Measurements from ENCODE around the gene CMIP. TPM values are rescaled to one million over a fixed set of nuclear protein-coding genes. Genes with fewer than 3 reads are reported as not detected.

The CMIP gene
- total RNA-seq, 1 donor from 2014 or later = 46.6 TPM

DNA sequence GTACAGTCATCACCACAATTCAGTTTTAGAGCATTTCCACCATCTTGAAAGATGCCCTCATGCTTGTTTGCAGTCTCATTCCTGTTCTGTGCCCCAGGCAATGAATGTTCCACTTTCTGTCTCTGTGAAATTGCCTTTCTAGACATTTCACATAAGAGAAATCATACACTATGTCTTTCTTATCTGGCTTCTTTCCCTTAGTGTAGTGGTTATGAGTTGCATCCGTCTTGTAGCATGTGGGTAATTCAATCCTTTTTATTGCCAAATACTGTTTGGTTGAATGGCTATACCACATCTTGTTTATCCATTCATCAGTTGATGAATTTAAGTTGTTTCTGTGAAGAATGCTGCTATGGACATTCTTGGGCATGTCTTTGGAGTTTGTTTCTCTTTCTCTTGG, 202.0 kb downstream of the CMIP start:
- Mint-ChIP-seq H3K27me3 (no peaks in the 10 kb centered on the region), H3K4me1 (ENCODE audit: unreplicated experiment) (peaks cover 59% of the 10 kb centered on the region), H3K4me3 (no peak overlapping the region), H3K36me3 (peaks cover 4% of the 10 kb centered on the region), H3K9me3 (no peaks in the 10 kb centered on the region), H3K27ac (peak overlapping the region; percentile 42)
- no peak for TF ChIP-seq CTCF (conservative IDR thresholded peaks at IDR 0.05)
- DNase-seq (ENCODE audit: extremely low spot score, unreplicated experiment) = no peak

DNA sequence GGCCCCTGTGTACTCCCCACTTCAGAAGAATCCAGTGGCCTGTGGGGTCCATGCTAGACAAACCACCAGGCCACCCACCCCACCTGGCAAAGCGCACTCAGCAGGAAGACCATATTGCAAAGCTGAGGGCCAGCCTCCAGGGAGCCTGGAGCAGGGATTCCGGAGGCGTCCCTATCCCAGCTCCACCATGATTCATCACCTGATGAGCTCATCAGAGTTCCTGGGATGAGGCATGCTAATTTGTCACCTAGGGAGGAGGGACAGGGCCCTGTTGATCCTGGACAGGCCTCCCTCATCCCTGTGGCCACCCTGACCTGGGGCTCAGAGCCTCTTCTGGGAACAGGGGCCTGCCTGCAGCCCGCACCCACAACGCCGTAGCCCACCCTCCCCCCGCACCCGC, 202.9 kb downstream of the CMIP start:
- TF ChIP-seq CTCF (conservative IDR thresholded peaks at IDR 0.05) = no peak
- H3K4me3 Mint-ChIP-seq = no peak overlapping the region

DNA sequence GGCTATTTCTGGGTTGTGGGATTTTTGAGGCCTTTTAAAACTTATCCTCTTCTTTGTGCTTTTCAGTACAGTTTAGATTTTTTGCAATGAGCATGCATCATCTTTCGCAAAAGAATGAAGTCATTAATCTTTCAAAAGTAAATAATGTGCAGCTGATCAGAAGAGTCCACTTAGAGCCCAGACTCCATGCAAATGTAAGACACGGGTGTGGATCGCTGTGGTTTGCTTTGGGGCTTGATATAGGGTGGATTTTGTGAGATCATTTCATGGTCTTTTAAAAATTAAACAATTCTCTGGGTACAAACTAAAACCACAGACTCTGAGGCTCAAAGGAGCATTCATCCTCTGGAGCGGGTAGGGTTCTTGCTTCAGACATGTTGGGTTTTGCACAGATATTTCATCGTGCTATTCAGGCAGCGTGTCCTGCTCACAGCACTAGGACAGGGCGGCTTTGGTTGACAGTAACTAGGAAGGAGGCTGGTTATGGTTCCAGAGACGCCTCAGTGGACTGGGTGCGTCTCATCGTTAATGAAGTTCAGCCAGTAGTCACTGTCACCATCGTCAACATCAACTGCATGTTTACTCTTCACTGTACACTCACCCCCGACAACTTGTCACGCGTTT, 205.1 kb downstream of the CMIP start:
- TF ChIP-seq CTCF (conservative IDR thresholded peaks at IDR 0.05) = no peak
- Mint-ChIP-seq H3K27ac (peak overlapping the region; percentile 53), H3K27me3 (no peaks in the 10 kb centered on the region), H3K4me1 (ENCODE audit: unreplicated experiment) (peaks cover 57% of the 10 kb centered on the region), H3K36me3 (peaks cover 2% of the 10 kb centered on the region), H3K9me3 (no peaks in the 10 kb centered on the region), H3K4me3 (peak overlapping the region; percentile 34)
- DNase-seq (ENCODE audit: extremely low spot score, unreplicated experiment) = no peak

More for the DNA sequence above, 202.9 kb downstream of the CMIP start:
- peaks cover 68% of the 10 kb centered on the region for H3K4me1 Mint-ChIP-seq (ENCODE audit: unreplicated experiment)
- DNase-seq (ENCODE audit: extremely low spot score, unreplicated experiment) = no peak
- H3K9me3 Mint-ChIP-seq = no peaks in the 10 kb centered on the region
- H3K27me3 Mint-ChIP-seq = no peaks in the 10 kb centered on the region
- H3K36me3 Mint-ChIP-seq = peaks cover 4% of the 10 kb centered on the region
- no peak overlapping the region for H3K27ac Mint-ChIP-seq

DNA sequence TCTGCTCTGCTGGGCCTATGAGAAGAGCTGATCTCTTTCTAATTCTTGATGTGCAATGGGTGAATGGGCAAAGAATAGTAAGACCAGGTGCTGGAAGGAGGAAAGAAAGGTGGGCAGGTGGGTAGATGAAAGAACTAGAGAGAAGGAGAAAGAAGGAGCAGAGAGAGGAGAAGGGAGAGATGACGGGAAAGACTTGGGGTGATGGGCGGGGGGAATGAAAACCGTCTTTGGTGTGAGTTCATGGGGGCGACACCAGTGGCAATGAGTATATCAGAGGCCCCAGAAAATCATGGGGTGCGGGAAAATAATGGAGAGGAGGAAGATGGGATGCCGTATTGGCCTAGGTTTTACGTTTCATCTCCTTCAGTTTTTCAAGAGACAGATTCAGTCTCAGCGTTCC, 205.7 kb downstream of the CMIP start:
- Mint-ChIP-seq H3K27me3 (no peaks in the 10 kb centered on the region), H3K4me1 (ENCODE audit: unreplicated experiment) (peaks cover 57% of the 10 kb centered on the region), H3K36me3 (peaks cover 5% of the 10 kb centered on the region), H3K27ac (peak overlapping the region; percentile 5), H3K9me3 (no peaks in the 10 kb centered on the region), H3K4me3 (peak overlapping the region; percentile 34)
- no peak for TF ChIP-seq CTCF (conservative IDR thresholded peaks at IDR 0.05)
- DNase-seq (ENCODE audit: extremely low spot score, unreplicated experiment) = no peak

DNA sequence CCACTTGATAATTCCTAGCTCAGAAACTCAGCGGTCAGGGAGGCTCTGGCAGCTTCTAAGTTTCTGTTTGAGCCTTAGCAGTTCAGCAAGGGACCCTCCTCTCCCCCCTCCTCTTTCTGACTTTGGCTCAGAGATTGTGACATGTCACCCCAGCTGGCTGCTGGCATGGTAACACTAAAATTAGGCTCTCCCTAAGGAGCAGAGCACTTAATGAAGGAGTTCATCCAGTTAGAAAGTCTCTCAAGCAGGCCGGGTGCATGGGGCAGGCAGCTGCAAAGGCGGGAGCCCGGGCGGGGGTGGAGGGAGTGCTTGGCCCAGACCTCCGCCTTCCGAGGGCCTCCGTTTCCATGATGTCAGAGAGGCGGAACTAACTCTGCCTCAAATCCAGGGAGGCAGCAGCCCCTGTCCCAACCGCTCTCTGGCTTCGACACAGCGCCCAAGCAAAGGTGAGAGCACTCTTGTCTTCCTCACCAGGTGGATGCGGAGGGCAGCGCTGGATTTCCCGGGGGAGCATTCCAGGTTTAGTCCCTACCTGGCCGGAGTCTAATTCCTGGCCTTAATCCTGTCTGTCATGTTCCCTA, 206.5 kb downstream of the CMIP start:
- no peak for TF ChIP-seq CTCF (conservative IDR thresholded peaks at IDR 0.05)
- H3K4me3 Mint-ChIP-seq = no peak overlapping the region
- H3K4me1 Mint-ChIP-seq (ENCODE audit: unreplicated experiment) = peaks cover 58% of the 10 kb centered on the region
- no peaks in the 10 kb centered on the region for H3K27me3 Mint-ChIP-seq
- no peaks in the 10 kb centered on the region for H3K9me3 Mint-ChIP-seq
- H3K27ac Mint-ChIP-seq = peak overlapping the region; percentile 17
- H3K36me3 Mint-ChIP-seq = peaks cover 5% of the 10 kb centered on the region
- no peak for DNase-seq (ENCODE audit: extremely low spot score, unreplicated experiment)
